Duodenal mucosa (tissue), 2 donors: Measurements from ENCODE around the gene PTPRF.

Source experiments
- H3K27ac ChIP-seq: one replicate; pipeline ENCODE4 v1.7.0; 2013; ENCODE audit warnings: low read depth, low read length
- H3K27me3 ChIP-seq, 2 donors: one replicate each; pipeline ENCODE4 v1.7.0; 2013; ENCODE audit warnings: low read length in 2 of 2, control low read depth in 1 of 2; ENCODE audit not compliant: insufficient read depth in 2 of 2, control insufficient read depth in 1 of 2
- H3K36me3 ChIP-seq, 2 donors: one replicate each; pipeline ENCODE4 v1.7.0; 2013; ENCODE audit warnings: low read length in 2 of 2, control low read depth in 1 of 2; ENCODE audit not compliant: insufficient read depth in 2 of 2, control insufficient read depth in 1 of 2
- H3K4me1 ChIP-seq, 2 donors: one replicate each; pipeline ENCODE4 v1.7.0; 2013; ENCODE audit warnings: low read length in 2 of 2, control low read depth in 1 of 2; ENCODE audit not compliant: insufficient read depth in 2 of 2, control insufficient read depth in 1 of 2
- H3K4me3 ChIP-seq, 2 donors: one replicate each; pipeline ENCODE4 v1.7.0; 2013; ENCODE audit warnings: low read length in 2 of 2, low read depth in 1 of 2
- H3K9ac ChIP-seq, 2 donors: one replicate each; pipeline ENCODE4 v1.7.0; 2013; ENCODE audit warnings: low read length in 2 of 2, low read depth in 1 of 2
- H3K9me3 ChIP-seq, 2 donors: one replicate each; pipeline ENCODE4 v1.7.0; 2013; ENCODE audit warnings: low read length in 2 of 2, control low read depth in 1 of 2; ENCODE audit not compliant: control insufficient read depth in 1 of 2

The PTPRF gene

DNA sequence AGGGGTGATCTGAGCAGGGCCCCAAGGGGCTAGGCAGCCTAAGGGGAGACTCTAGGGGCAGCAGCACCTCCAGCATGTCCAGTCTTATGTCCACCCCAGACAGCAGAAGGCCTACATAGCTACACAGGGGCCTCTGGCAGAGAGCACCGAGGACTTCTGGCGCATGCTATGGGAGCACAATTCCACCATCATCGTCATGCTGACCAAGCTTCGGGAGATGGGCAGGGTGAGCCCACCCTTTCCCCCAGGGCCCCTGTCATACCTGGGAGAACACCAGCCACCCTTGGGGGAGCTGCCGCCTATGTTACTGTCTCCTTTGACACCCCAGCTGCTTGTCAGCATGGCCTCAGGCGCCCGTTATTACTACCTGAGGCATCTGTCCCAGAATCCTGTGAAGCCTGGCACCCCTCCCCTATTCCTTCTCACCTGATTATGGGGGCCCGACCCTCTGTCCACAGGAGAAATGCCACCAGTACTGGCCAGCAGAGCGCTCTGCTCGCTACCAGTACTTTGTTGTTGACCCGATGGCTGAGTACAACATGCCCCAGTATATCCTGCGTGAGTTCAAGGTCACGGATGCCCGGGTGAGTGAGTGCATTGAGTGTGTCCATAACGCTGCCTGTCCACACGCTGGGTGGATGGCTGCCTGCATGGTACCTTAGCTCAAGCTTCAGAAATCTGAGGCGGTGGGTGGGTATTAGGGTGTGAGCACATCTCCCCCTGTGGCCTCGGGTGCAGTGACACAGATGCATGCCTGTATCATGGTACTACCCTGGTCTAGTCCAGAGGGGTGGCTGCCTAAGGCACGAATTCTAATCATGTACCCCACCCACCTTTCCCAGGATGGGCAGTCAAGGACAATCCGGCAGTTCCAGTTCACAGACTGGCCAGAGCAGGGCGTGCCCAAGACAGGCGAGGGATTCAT, 89.6 kb downstream of the PTPRF start:
- Histone ChIP-seq H3K9ac (no peak overlapping the region), H3K9me3 (no peaks in the 10 kb centered on the region), H3K4me1 (no peaks in the 10 kb centered on the region), H3K36me3 (peaks cover 48 to 81% of the 10 kb centered on the region in 2 donors), H3K4me3 (no peak overlapping the region), H3K27me3 (no peaks in the 10 kb centered on the region), H3K27ac (no peak overlapping the region)

DNA sequence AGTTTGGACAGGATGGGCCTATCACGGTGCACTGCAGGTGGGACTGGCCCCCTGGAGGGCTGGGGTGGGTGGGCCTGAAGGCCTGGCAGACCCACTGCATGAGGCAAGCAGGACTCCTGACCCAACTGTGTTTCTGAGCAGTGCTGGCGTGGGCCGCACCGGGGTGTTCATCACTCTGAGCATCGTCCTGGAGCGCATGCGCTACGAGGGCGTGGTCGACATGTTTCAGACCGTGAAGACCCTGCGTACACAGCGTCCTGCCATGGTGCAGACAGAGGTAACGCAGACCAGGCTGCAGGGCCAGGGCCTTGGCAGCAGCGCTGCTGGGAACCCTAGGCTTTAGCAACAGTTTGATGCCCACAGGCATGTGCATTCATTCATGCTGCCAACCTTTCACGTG, 90.3 kb downstream of the PTPRF start:
- peaks cover 45 to 76% of the 10 kb centered on the region in 2 donors for H3K36me3 ChIP-seq

GRCh38 chr1:43621386-43621785, 90.7 kb downstream of the PTPRF start:
- Histone ChIP-seq H3K36me3 (peaks cover 43 to 72% of the 10 kb centered on the region in 2 donors), H3K4me1 (no peaks in the 10 kb centered on the region), H3K9me3 (no peaks in the 10 kb centered on the region), H3K27me3 (no peaks in the 10 kb centered on the region), H3K27ac (no peak overlapping the region), H3K9ac (no peak overlapping the region), H3K4me3 (no peak overlapping the region)

More for the DNA sequence above, 90.3 kb downstream of the PTPRF start:
- H3K27me3 ChIP-seq = no peaks in the 10 kb centered on the region
- H3K4me1 ChIP-seq = no peaks in the 10 kb centered on the region
- no peak overlapping the region for H3K4me3 ChIP-seq
- H3K9me3 ChIP-seq = no peaks in the 10 kb centered on the region
- H3K27ac ChIP-seq = no peak overlapping the region
- H3K9ac ChIP-seq = no peak overlapping the region

DNA sequence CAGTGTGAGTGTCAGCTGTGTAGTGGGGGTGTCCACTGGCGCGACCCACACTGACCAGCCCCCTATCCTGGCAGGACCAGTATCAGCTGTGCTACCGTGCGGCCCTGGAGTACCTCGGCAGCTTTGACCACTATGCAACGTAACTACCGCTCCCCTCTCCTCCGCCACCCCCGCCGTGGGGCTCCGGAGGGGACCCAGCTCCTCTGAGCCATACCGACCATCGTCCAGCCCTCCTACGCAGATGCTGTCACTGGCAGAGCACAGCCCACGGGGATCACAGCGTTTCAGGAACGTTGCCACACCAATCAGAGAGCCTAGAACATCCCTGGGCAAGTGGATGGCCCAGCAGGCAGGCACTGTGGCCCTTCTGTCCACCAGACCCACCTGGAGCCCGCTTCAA, 91.2 kb downstream of the PTPRF start:
- no peaks in the 10 kb centered on the region for H3K9me3 ChIP-seq
- no peaks in the 10 kb centered on the region for H3K4me1 ChIP-seq
- H3K36me3 ChIP-seq = peaks cover 42 to 67% of the 10 kb centered on the region in 2 donors
- no peaks in the 10 kb centered on the region for H3K27me3 ChIP-seq
- H3K9ac ChIP-seq = no peak overlapping the region
- H3K4me3 ChIP-seq = no peak overlapping the region
- no peak overlapping the region for H3K27ac ChIP-seq

DNA sequence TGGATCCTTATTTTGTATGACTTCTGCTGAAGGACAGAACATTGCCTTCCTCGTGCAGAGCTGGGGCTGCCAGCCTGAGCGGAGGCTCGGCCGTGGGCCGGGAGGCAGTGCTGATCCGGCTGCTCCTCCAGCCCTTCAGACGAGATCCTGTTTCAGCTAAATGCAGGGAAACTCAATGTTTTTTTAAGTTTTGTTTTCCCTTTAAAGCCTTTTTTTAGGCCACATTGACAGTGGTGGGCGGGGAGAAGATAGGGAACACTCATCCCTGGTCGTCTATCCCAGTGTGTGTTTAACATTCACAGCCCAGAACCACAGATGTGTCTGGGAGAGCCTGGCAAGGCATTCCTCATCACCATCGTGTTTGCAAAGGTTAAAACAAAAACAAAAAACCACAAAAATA, 91.8 kb downstream of the PTPRF start:
- Histone ChIP-seq H3K27me3 (no peaks in the 10 kb centered on the region), H3K36me3 (peaks cover 36 to 61% of the 10 kb centered on the region in 2 donors), H3K27ac (no peak overlapping the region), H3K9ac (no peak overlapping the region), H3K4me1 (no peaks in the 10 kb centered on the region), H3K4me3 (no peak overlapping the region), H3K9me3 (no peaks in the 10 kb centered on the region)

DNA sequence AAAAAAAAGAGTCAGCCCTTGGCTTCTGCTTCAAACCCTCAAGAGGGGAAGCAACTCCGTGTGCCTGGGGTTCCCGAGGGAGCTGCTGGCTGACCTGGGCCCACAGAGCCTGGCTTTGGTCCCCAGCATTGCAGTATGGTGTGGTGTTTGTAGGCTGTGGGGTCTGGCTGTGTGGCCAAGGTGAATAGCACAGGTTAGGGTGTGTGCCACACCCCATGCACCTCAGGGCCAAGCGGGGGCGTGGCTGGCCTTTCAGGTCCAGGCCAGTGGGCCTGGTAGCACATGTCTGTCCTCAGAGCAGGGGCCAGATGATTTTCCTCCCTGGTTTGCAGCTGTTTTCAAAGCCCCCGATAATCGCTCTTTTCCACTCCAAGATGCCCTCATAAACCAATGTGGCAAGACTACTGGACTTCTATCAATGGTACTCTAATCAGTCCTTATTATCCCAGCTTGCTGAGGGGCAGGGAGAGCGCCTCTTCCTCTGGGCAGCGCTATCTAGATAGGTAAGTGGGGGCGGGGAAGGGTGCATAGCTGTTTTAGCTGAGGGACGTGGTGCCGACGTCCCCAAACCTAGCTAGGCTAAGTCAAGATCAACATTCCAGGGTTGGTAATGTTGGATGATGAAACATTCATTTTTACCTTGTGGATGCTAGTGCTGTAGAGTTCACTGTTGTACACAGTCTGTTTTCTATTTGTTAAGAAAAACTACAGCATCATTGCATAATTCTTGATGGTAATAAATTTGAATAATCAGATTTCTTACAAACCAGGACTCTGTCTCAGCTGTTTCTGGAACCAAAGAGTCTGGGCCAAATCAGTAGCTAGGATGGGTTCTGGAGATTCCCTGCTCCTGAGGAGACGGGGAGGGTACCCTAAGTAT, 92.5 kb downstream of the PTPRF start:
- Histone ChIP-seq H3K4me3 (no peak overlapping the region), H3K27me3 (no peaks in the 10 kb centered on the region), H3K9me3 (no peaks in the 10 kb centered on the region), H3K36me3 (peaks cover 34 to 55% of the 10 kb centered on the region in 2 donors), H3K9ac (no peak overlapping the region), H3K4me1 (no peaks in the 10 kb centered on the region), H3K27ac (no peak overlapping the region)

DNA sequence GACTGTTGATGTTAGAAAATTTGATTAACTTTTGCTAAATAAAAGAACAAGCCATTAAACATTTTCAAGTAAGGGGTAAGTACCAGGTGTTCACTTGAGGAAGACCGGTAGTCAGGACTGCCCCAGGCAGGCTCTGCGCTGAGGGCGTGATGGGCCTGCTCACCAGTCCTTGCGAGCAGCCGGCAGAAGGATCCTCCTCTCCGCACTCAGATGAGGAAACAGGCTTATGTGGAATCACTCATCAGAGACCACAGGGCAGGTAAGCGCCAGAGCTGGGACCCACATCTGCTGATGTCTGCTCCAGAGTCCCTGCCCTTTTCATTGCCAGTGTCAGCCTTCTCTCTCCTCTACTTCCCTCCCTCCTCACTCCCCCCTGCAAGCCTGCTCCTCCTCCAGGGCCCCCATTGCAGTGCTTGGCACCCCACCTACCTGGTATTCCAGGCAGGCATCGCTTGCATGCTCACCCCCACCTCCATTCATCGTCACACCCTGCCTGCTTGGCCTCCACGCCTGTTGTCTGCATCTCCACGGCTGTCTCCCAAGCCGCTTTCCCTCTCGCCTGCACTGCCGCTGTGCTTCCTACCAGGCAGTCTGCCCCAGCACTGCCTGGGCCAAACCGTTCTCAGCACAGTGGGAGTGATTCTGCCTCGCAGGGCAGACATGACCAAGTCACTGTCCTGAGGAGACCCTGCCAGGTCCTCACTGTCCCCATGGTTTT, 94.5 kb downstream of the PTPRF start:
- Histone ChIP-seq H3K27me3 (no peaks in the 10 kb centered on the region), H3K4me1 (no peaks in the 10 kb centered on the region), H3K36me3 (peaks cover 24 to 35% of the 10 kb centered on the region in 2 donors), H3K9me3 (no peaks in the 10 kb centered on the region), H3K4me3 (no peak overlapping the region), H3K27ac (no peak overlapping the region), H3K9ac (no peak overlapping the region)

GRCh38 chr1:43632135-43632670, 101.5 kb downstream of the PTPRF start:
- Histone ChIP-seq H3K27ac (no peak overlapping the region), H3K4me3 (no peak overlapping the region), H3K9me3 (no peaks in the 10 kb centered on the region), H3K36me3 (no peaks in the 10 kb centered on the region), H3K9ac (no peak overlapping the region), H3K27me3 (peaks cover 0 to 5% of the 10 kb centered on the region in 2 donors), H3K4me1 (no peaks in the 10 kb centered on the region)

DNA sequence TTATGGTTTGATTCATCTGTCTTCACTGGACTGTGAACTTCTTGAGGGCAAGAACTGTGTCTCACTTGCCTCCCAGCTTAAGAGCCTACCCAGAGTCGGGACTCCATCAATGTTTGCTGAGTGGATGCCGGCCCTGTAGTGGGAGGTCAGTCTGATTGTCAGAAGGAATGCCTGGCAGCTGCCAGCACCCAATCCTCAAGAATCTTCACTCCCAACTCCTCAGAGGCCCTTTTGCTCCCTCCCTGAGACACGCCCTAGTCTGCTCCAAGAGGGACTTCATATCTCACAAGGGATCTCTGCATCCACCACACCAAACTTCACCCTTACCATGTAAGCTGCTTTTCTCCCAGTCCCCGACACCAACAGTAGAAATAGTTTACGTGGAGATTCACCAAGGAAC, 104.0 kb downstream of the PTPRF start:
- Histone ChIP-seq H3K4me1 (no peaks in the 10 kb centered on the region), H3K4me3 (no peak overlapping the region), H3K27ac (no peak overlapping the region), H3K9ac (no peak overlapping the region), H3K9me3 (no peaks in the 10 kb centered on the region), H3K27me3 (peaks cover 0 to 5% of the 10 kb centered on the region in 2 donors), H3K36me3 (no peaks in the 10 kb centered on the region)
